RWPE1 (cell line): Measurements from ENCODE around the gene ABLIM2.

ENCODE experiments used
- CTCF ChIA-PET: fragments of 350-600 bp; sonication (Branson Sonifier 250); formaldehyde crosslinking; extraction: SDS; loops from one replicate; lab custom pipeline; 2021; lab: Yijun Ruan, JAX
- POLR2A ChIA-PET: fragments of 400-600 bp; formaldehyde crosslinking; extraction: SDS; loops from one replicate; lab custom pipeline; 2020; ENCODE audit warnings: antibody characterized with exemption; ENCODE audit not compliant: low non-redundant PET; lab: Yijun Ruan, JAX
- DNase-seq: peaks from one replicate; pipeline ENCODE4 v3.0.0; 2012; ENCODE audit warnings: low spot score
- H3K27ac ChIP-seq: fragments of 450-650 bp; 2 replicates; pipeline ENCODE4 v1.5.1; 2017
- CTCF ChIP-seq: fragments of 450-650 bp; conservative IDR thresholded peaks from 2 replicates; pipeline ENCODE4 v1.5.1; 2017; ENCODE audit warnings: low read depth, mild to moderate bottlenecking

Gene ABLIM2

GRCh38 chr4:8163026-8163425 lies 4.4 kb upstream of the ABLIM2 start:
- ChIA-PET CTCF (no interaction called here), POLR2A (no interaction called here)
- H3K27ac ChIP-seq: no peak overlapping the region
- TF ChIP-seq CTCF: no peak
- DNase-seq: no peak

GRCh38 chr4:8162625-8163024 lies 4.0 kb upstream of the ABLIM2 start:
- CTCF ChIA-PET: no interaction called here
- no peak overlapping the region for H3K27ac ChIP-seq
- POLR2A ChIA-PET: no interaction called here
- no peak for DNase-seq
- TF ChIP-seq CTCF: no peak

GRCh38 chr4:8160572-8160971 lies 2.0 kb upstream of the ABLIM2 start:
- POLR2A ChIA-PET: no interaction called here

GRCh38 chr4:8160233-8160560 lies 1.6 kb upstream of the ABLIM2 start:
- TF ChIP-seq CTCF: no peak
- H3K27ac ChIP-seq: no peak overlapping the region
- no peak for DNase-seq
- ChIA-PET POLR2A (no interaction called here), CTCF (interaction anchor here (0.8 kb wide), 1 partner anchor 255 kb away, joined by 3 read pairs; no protein-coding TSS in a partner anchor)

More at GRCh38 chr4:8160572-8160971, 2.0 kb upstream of the ABLIM2 start:
- no peak for TF ChIP-seq CTCF
- CTCF ChIA-PET: no interaction called here
- no peak for DNase-seq
- H3K27ac ChIP-seq: no peak overlapping the region

GRCh38 chr4:8159537-8160232 lies 1.1 kb upstream of the ABLIM2 start:
- no peak for TF ChIP-seq CTCF
- ChIA-PET CTCF (interaction anchor here (0.8 to 1.7 kb wide), 2 partner anchors 17 to 255 kb away, joined by 3 to 7 read pairs; no protein-coding TSS in a partner anchor), POLR2A (no interaction called here)
- DNase-seq: no peak
- peak overlapping the region; percentile 52 for H3K27ac ChIP-seq

- DNase-seq: no peak
- ChIA-PET CTCF (interaction anchor here (0.7 to 1.7 kb wide), 2 partner anchors 19 to 161 kb away, joined by 3 to 7 read pairs; no protein-coding TSS in a partner anchor), POLR2A (no interaction called here)
- no peak overlapping the region for H3K27ac ChIP-seq
- no peak for TF ChIP-seq CTCF
Measured at GRCh38 chr4:8157944-8158709, 486 bp downstream of the ABLIM2 start.
